ENCODE measurements around the gene TLR2. TPM values are rescaled to one million over a fixed set of nuclear protein-coding genes. Genes with fewer than 3 reads are reported as not detected.

TLR2 gene
- total and polyA plus RNA-seq, 2 donors (not counting 3 experiments of a cell fraction or from before 2014, with no cell fraction given) = 0.29 to 1.4 TPM

GRCh38 chr4:153705743-153706468, 21.8 kb downstream of the TLR2 start:
- FAIRE-seq = no peak
- BruUV-seq (replicated peaks) = no TSS peak
- Histone ChIP-seq H3K9me3 (replicated peaks; ENCODE audit: control insufficient read depth, insufficient read depth, low read length) (no peaks in the 10 kb centered on the region), H3K27ac (ENCODE audit: insufficient read depth, low read depth, low read length) (no peak overlapping the region), H3K9ac (replicated peaks; ENCODE audit: extremely low read depth, insufficient read depth, low read length) (no peak overlapping the region), H3K4me1 (ENCODE audit: control insufficient read depth, extremely low read depth, insufficient read depth, low read length) (no peaks in the 10 kb centered on the region), H3K4me2 (ENCODE audit: insufficient read depth, low read length) (no peak overlapping the region), H3K79me2 (ENCODE audit: control insufficient read depth, insufficient read depth, low read length) (no peaks in the 10 kb centered on the region), H2AFZ (ENCODE audit: low read depth, low read length) (no peak overlapping the region), H4K20me1 (replicated peaks; ENCODE audit: control insufficient read depth, extremely low read depth, insufficient read depth, low read length) (no peaks in the 10 kb centered on the region), H3K9me1 (replicated peaks; ENCODE audit: control insufficient read depth, extremely low read depth, insufficient read depth, low read length) (no peaks in the 10 kb centered on the region), H3K27me3 (ENCODE audit: control insufficient read depth in 2 of 2, insufficient read depth in 2 of 2, low read length in 2 of 2) (peaks cover 4 to 9% of the 10 kb centered on the region in 2 experiments), H3K36me3 (ENCODE audit: control insufficient read depth in 2 of 2, extremely low read depth in 1 of 2, insufficient read depth in 2 of 2, low read length in 2 of 2) (no peaks in the 10 kb centered on the region), H3K4me3 (replicated peaks in 1 of 3; ENCODE audit: insufficient read depth in 1 of 3, low read depth in 1 of 3, low read length in 3 of 3) (no peak overlapping the region)
- dilution Hi-C loops (cut with MboI; ENCODE audit: extremely low pct_ligation_motif_present, low sequenced_read_pairs) = no loop called here
- TF ChIP-seq MYC (IDR thresholded peaks at IDR 0.05; ENCODE audit: low read depth, low read length) = no peak
- intact Hi-C loops (cut with micrococcal nuclease) = no loop called here
- CTCF ChIA-PET = no interaction called here
- DNase-seq (ENCODE audit: low read depth, low spot score) = no peak
- POLR2A ChIA-PET = no interaction called here

DNA sequence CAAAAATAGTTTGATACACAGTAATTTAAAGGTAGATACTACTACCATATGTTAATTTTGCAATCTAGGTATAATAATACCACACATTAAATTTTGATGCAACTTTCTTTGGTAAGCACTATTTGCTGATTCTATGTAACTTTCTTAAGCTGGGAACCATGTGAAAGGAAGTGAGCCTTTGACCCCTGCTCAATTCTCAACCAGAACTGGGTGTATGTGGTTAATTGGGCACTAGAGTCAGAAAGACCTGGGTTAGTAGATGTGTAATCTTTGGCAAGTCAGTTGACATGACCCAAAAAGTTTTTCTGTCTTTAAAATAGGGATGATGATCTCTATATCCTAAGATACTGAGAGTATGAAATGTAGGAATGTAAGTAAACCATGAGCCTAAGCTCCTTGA, 22.4 kb downstream of the TLR2 start:
- Histone ChIP-seq H3K9me1 (replicated peaks; ENCODE audit: control insufficient read depth, extremely low read depth, insufficient read depth, low read length) (no peaks in the 10 kb centered on the region), H3K27me3 (ENCODE audit: control insufficient read depth in 2 of 2, insufficient read depth in 2 of 2, low read length in 2 of 2) (peaks cover 7 to 9% of the 10 kb centered on the region in 2 experiments), H3K27ac (ENCODE audit: insufficient read depth, low read depth, low read length) (no peak overlapping the region), H3K4me2 (ENCODE audit: insufficient read depth, low read length) (no peak overlapping the region), H3K9ac (replicated peaks; ENCODE audit: extremely low read depth, insufficient read depth, low read length) (no peak overlapping the region), H2AFZ (ENCODE audit: low read depth, low read length) (no peak overlapping the region), H3K36me3 (ENCODE audit: control insufficient read depth in 2 of 2, extremely low read depth in 1 of 2, insufficient read depth in 2 of 2, low read length in 2 of 2) (no peaks in the 10 kb centered on the region), H3K4me3 (replicated peaks in 1 of 3; ENCODE audit: insufficient read depth in 1 of 3, low read depth in 1 of 3, low read length in 3 of 3) (no peak overlapping the region), H3K4me1 (ENCODE audit: control insufficient read depth, extremely low read depth, insufficient read depth, low read length) (no peaks in the 10 kb centered on the region), H3K79me2 (ENCODE audit: control insufficient read depth, insufficient read depth, low read length) (no peaks in the 10 kb centered on the region), H4K20me1 (replicated peaks; ENCODE audit: control insufficient read depth, extremely low read depth, insufficient read depth, low read length) (no peaks in the 10 kb centered on the region), H3K9me3 (replicated peaks; ENCODE audit: control insufficient read depth, insufficient read depth, low read length) (no peaks in the 10 kb centered on the region)
- intact Hi-C loops (cut with micrococcal nuclease) (no loop called here), dilution Hi-C loops (cut with MboI; ENCODE audit: extremely low pct_ligation_motif_present, low sequenced_read_pairs) (no loop called here)
- FAIRE-seq (no peak), DNase-seq (ENCODE audit: low read depth, low spot score) (no peak)
- no TSS peak for BruUV-seq (replicated peaks)
- TF ChIP-seq POLR2A (IDR thresholded peaks at IDR 0.05; ENCODE audit: low read depth, low read length) = no peak
- TF ChIP-seq EZH2 (IDR thresholded peaks at IDR 0.05; ENCODE audit: borderline replicate concordance, low read depth, low read length, severe bottlenecking) = no peak
- TF ChIP-seq POLR2AphosphoS5 (IDR thresholded peaks at IDR 0.05; ENCODE audit: insufficient read depth, low read depth, low read length) = no peak
- TF ChIP-seq, protein P1, sequence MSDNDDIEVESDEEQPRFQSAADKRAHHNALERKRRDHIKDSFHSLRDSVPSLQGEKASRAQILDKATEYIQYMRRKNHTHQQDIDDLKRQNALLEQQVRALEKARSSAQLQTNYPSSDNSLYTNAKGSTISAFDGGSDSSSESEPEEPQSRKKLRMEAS (IDR thresholded peaks at IDR 0.05; ENCODE audit: insufficient read depth, insufficient read length) = no peak
- TF ChIP-seq MYC (IDR thresholded peaks at IDR 0.05; ENCODE audit: low read depth, low read length) = no peak
- no peak for TF ChIP-seq JUN (IDR thresholded peaks at IDR 0.05; ENCODE audit: borderline replicate concordance, insufficient read depth, insufficient read length, low read depth)
- no peak for TF ChIP-seq CTCF (IDR thresholded peaks at IDR 0.05; ENCODE audit: extremely low read depth in 1 of 2, insufficient read depth in 1 of 2, low read depth in 1 of 2, low read length in 2 of 2)
- no peak for TF ChIP-seq GATA2 (IDR thresholded peaks at IDR 0.05; ENCODE audit: insufficient read depth, insufficient read length, low read depth, low read length)
- no peak for TF ChIP-seq FOS (IDR thresholded peaks at IDR 0.05; ENCODE audit: borderline replicate concordance, insufficient read depth, low read length)
- ChIA-PET CTCF (no interaction called here), POLR2A (no interaction called here)
